Smooth muscle cell (in vitro differentiated cells): ENCODE data around the gene SKAP2. TPM values are rescaled to one million over a fixed set of nuclear protein-coding genes. Genes with fewer than 3 reads are reported as not detected.

ENCODE experiments used
- DNase-seq: peaks from one replicate; lab custom pipeline; 2025; ENCODE audit not compliant: unreplicated experiment; lab: John Stamatoyannopoulos, UW
- H2AFZ ChIP-seq: fragments of 200-600 bp; sonication (generic); 2 replicates; pipeline ENCODE4 v1.6.0; 2016; ENCODE audit warnings: antibody characterized with exemption, low read depth, mild to moderate bottlenecking
- H3F3A ChIP-seq: fragments of 200-600 bp; sonication (generic); 2 replicates; pipeline ENCODE4 v1.6.0; 2017; ENCODE audit warnings: antibody characterized with exemption, low read depth
- H3K27ac ChIP-seq: fragments of 200-600 bp; sonication (generic); 2 replicates; pipeline ENCODE4 v1.5.1; 2016; ENCODE audit warnings: low read depth, mild to moderate bottlenecking
- H3K27me3 ChIP-seq: fragments of 200-600 bp; sonication (generic); 2 replicates; pipeline ENCODE4 v1.6.1; 2016; ENCODE audit warnings: low read depth, mild to moderate bottlenecking
- H3K36me3 ChIP-seq: fragments of 200-600 bp; sonication (generic); 2 replicates; pipeline ENCODE4 v1.5.1; 2016; ENCODE audit warnings: low read depth
- H3K4me1 ChIP-seq: fragments of 200-600 bp; sonication (generic); 2 replicates; pipeline ENCODE4 v1.5.1; 2016; ENCODE audit warnings: low read depth
- H3K4me2 ChIP-seq: fragments of 200-600 bp; sonication (generic); 2 replicates; pipeline ENCODE4 v1.6.0; 2016; ENCODE audit warnings: mild to moderate bottlenecking
- H3K4me3 ChIP-seq: fragments of 200-600 bp; sonication (generic); 2 replicates; pipeline ENCODE4 v1.5.1; 2016; ENCODE audit warnings: mild to moderate bottlenecking
- H3K79me2 ChIP-seq: fragments of 200-600 bp; sonication (generic); 2 replicates; pipeline ENCODE4 v1.6.0; 2016; ENCODE audit warnings: low read depth, mild to moderate bottlenecking
- H3K9ac ChIP-seq: fragments of 200-600 bp; sonication (generic); 2 replicates; pipeline ENCODE4 v1.6.0; 2016; ENCODE audit warnings: low read depth
- H3K9me3 ChIP-seq: fragments of 200-600 bp; sonication (generic); replicated peaks from 2 replicates; pipeline ENCODE4 v1.5.1; 2016; ENCODE audit warnings: low read depth
- H4K20me1 ChIP-seq: fragments of 200-600 bp; sonication (generic); 2 replicates; pipeline ENCODE4 v1.6.0; 2016; ENCODE audit warnings: low read depth
- WGBS: methylation state at CpG from one replicate; pipeline ENCODE4 v1.1.7; 2016; ENCODE audit warnings: low lambda C conversion rate; 5-methylcytosine and 5-hydroxymethylcytosine counted together
- polyA plus RNA-seq: library from polyadenylated mRNA; unstranded; fragments of >200 nt; fragmentation: Nextera tagmentation; extraction: Ambion mirVana; gene quantifications from 2 replicates; pipeline ENCODE4 v1.2.1, GENCODE V29; 2016
- total RNA-seq: library from RNA; depleted of rRNA; stranded (reverse); fragments of >200 nt; gene quantifications from 2 replicates; pipeline ENCODE4 v1.2.3, GENCODE V29; 2014
- TF ChIP-seq, protein P1 (sequence below): fragments of 200-600 bp; sonication (generic); IDR thresholded peaks from 2 replicates; pipeline ENCODE4 v1.5.1; 2017; ENCODE audit warnings: borderline replicate concordance, mild to moderate bottlenecking, antibody characterized with exemption; ENCODE audit not compliant: insufficient read depth, poor library complexity, severe bottlenecking

Gene SKAP2
- total and polyA plus RNA-seq, 2 experiments from 2014 or later, result 7.7 to 14.8 TPM

DNA sequence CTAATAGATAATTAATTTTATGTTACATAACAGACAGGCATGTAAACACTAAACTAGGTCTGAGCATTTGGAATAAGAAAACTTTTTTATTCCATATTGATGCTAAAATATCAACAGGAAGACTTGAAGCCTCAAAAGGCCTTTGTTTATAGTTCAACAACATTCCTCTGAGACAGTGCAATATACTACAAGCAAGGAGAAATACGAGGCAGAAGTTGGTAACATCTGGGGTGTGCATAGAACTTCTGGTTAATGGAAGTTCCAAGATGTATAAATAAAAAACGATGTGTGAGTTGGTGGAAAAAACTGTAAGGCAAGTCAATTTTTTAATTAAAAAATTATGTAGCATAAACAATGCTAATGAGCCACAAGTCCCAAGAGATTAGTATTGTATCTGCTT is 139.6 kb downstream of the SKAP2 start:
- no peaks in the 10 kb centered on the region for H3F3A ChIP-seq
- H3K27me3 ChIP-seq, result peaks cover 12% of the 10 kb centered on the region
- no peaks in the 10 kb centered on the region for H3K79me2 ChIP-seq
- H2AFZ ChIP-seq, result no peak overlapping the region
- TF ChIP-seq, protein P1, sequence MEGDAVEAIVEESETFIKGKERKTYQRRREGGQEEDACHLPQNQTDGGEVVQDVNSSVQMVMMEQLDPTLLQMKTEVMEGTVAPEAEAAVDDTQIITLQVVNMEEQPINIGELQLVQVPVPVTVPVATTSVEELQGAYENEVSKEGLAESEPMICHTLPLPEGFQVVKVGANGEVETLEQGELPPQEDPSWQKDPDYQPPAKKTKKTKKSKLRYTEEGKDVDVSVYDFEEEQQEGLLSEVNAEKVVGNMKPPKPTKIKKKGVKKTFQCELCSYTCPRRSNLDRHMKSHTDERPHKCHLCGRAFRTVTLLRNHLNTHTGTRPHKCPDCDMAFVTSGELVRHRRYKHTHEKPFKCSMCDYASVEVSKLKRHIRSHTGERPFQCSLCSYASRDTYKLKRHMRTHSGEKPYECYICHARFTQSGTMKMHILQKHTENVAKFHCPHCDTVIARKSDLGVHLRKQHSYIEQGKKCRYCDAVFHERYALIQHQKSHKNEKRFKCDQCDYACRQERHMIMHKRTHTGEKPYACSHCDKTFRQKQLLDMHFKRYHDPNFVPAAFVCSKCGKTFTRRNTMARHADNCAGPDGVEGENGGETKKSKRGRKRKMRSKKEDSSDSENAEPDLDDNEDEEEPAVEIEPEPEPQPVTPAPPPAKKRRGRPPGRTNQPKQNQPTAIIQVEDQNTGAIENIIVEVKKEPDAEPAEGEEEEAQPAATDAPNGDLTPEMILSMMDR, result no peak
- no peaks in the 10 kb centered on the region for H3K36me3 ChIP-seq
- 41% methylated on average over 2 of the region's 2 CpGs for WGBS
- no peak for DNase-seq
- H3K27ac ChIP-seq, result no peak overlapping the region
- H4K20me1 ChIP-seq, result no peaks in the 10 kb centered on the region
- H3K4me3 ChIP-seq, result no peak overlapping the region
- no peak overlapping the region for H3K4me2 ChIP-seq
- H3K9ac ChIP-seq, result no peak overlapping the region
- H3K4me1 ChIP-seq, result no peaks in the 10 kb centered on the region
- H3K9me3 ChIP-seq, result no peaks in the 10 kb centered on the region

DNA sequence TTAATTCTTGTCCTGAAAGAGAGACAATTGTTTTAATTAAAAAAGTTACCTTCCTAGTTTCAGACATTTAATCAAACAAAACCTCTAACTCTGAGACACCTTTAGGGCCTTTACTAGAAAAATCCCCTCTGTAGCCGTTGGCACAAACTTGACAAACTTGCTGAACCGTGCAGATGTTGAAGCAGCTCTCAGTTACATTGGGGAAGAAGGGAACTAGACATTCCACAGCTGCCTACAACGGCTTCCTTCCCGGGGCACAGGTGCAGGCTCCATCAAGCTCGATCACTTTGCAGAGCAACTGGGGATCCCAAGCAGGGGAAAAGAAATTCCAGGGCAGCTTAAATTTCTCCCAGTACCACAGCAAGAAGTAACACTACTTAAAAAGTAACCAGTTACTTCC is 141.3 kb downstream of the SKAP2 start:
- no peak overlapping the region for H3K9ac ChIP-seq
- no peaks in the 10 kb centered on the region for H3K4me1 ChIP-seq
- H3K27me3 ChIP-seq, result no peaks in the 10 kb centered on the region
- no peak overlapping the region for H3K27ac ChIP-seq
- H3K79me2 ChIP-seq, result no peaks in the 10 kb centered on the region
- TF ChIP-seq, protein P1, result no peak
- H3F3A ChIP-seq, result no peaks in the 10 kb centered on the region
- no peaks in the 10 kb centered on the region for H4K20me1 ChIP-seq
- H2AFZ ChIP-seq, result no peak overlapping the region
- H3K4me3 ChIP-seq, result no peak overlapping the region
- no peak for DNase-seq
- H3K9me3 ChIP-seq, result no peaks in the 10 kb centered on the region
- 63% methylated on average over 5 of the region's 5 CpGs for WGBS
- H3K4me2 ChIP-seq, result no peak overlapping the region
- H3K36me3 ChIP-seq, result no peaks in the 10 kb centered on the region

DNA sequence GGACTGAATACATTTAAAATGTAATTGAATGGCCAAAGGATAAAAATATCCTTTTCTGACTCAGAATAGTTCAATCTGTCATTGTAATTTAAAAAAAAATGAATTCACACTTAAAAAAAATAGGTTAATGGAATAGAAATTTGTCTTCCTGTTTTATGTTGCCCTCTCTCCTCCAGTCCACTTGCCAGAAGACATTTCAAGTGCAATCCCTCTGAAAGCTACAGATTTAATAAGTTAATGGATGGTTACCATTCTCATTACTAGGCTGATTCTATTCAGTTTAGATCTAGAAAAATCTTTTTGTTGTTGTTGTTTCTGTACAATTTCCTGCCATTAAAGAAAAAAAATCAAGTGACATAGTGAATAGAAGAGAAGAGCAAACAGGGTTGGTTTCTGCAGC is 142.9 kb downstream of the SKAP2 start:
- H3K4me3 ChIP-seq, result no peak overlapping the region
- H3K27me3 ChIP-seq, result no peaks in the 10 kb centered on the region
- no peak overlapping the region for H2AFZ ChIP-seq
- no peak overlapping the region for H3K9ac ChIP-seq
- DNase-seq, result no peak
- TF ChIP-seq, protein P1, result no peak
- no peaks in the 10 kb centered on the region for H3K9me3 ChIP-seq
- no peaks in the 10 kb centered on the region for H4K20me1 ChIP-seq
- no peak overlapping the region for H3K27ac ChIP-seq
- no peaks in the 10 kb centered on the region for H3K4me1 ChIP-seq
- no peaks in the 10 kb centered on the region for H3F3A ChIP-seq
- no peaks in the 10 kb centered on the region for H3K79me2 ChIP-seq
- no peak overlapping the region for H3K4me2 ChIP-seq
- no peaks in the 10 kb centered on the region for H3K36me3 ChIP-seq

DNA sequence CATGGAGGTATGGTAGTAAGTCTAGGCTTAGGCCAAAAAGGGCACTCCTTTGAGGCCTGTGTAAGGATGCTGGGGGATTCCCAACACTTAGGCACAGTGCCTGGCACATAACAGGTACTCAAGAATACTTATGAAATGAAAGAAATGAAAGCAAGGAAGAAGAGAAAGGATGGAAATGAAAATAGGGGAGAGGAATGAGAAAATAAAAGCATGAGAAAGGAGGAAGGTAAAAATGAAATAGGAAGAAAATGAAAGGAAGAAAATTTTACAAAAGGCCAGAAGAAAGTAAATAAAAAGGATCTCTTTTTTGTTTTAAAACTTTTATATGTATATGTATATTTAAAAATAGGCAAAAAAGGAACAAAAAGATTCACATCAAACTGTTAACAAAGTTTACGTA is 146.3 kb downstream of the SKAP2 start:
- Histone ChIP-seq H3K4me1 (no peaks in the 10 kb centered on the region), H3K79me2 (no peaks in the 10 kb centered on the region), H4K20me1 (no peaks in the 10 kb centered on the region), H3F3A (no peaks in the 10 kb centered on the region), H3K4me3 (no peak overlapping the region), H3K36me3 (no peaks in the 10 kb centered on the region), H2AFZ (no peak overlapping the region), H3K9ac (no peak overlapping the region), H3K9me3 (no peaks in the 10 kb centered on the region), H3K4me2 (no peak overlapping the region), H3K27me3 (peaks cover 6% of the 10 kb centered on the region), H3K27ac (no peak overlapping the region)
- TF ChIP-seq, protein P1, result no peak
- no peak for DNase-seq
- 98% methylated on average over 1 of the region's 1 CpG for WGBS
